IMR-90 (cell line): ENCODE measurements around the gene EPHB6. TPM values are rescaled to one million over a fixed set of nuclear protein-coding genes. Genes with fewer than 3 reads are reported as not detected.

Source experiments
- ATAC-seq: fragments of 200-7000 bp; cut with Tn5 transposase; 2 replicates; pipeline ENCODE4 v1.9.1; 2020; ENCODE audit warnings: low read depth, mild to moderate bottlenecking, moderate library complexity
- BruUV-seq: library from RNA; stranded (reverse); fragments of 400-500 nt; replicated peaks from 2 replicates; lab custom pipeline; 2021; lab: Mats Ljungman, UMichigan
- CTCF ChIA-PET: fragments of 300-600 bp; formaldehyde crosslinking; extraction: SDS; loops from one replicate; lab custom pipeline; 2021; ENCODE audit warnings: antibody characterized with exemption; lab: Yijun Ruan, JAX
- POLR2A ChIA-PET: fragments of 300-600 bp; sonication (Branson Sonifier 250); formaldehyde crosslinking; loops from one replicate; lab custom pipeline; 2022; ENCODE audit warnings: antibody characterized with exemption; ENCODE audit not compliant: unreplicated experiment; lab: Charles Lee
- DNase-seq: peaks from one replicate; pipeline ENCODE4 v3.0.0; 2013
- H2AFZ ChIP-seq: replicated peaks from 2 replicates; pipeline ENCODE3; 2013; ENCODE audit warnings: low read length, mild to moderate bottlenecking; ENCODE audit not compliant: poor library complexity
- H2AK5ac ChIP-seq: 2 replicates; pipeline ENCODE4 v1.6.1; 2013; ENCODE audit warnings: low read depth, low read length, inconsistent platforms
- H2AK9ac ChIP-seq: replicated peaks from 2 replicates; pipeline ENCODE3; 2013; ENCODE audit warnings: mild to moderate bottlenecking, low read depth, low read length, moderate library complexity; ENCODE audit not compliant: poor library complexity
- H2BK120ac ChIP-seq: 2 replicates; pipeline ENCODE4 v1.6.1; 2013; ENCODE audit warnings: low read depth, low read length, inconsistent platforms
- H2BK15ac ChIP-seq: 3 replicates; pipeline ENCODE4 v1.6.1; 2013; ENCODE audit warnings: low read depth, low read length, inconsistent platforms
- H2BK20ac ChIP-seq: 2 replicates; pipeline ENCODE4 v1.6.1; 2013; ENCODE audit warnings: low read depth, mild to moderate bottlenecking, inconsistent platforms, low read length, moderate library complexity
- H2BK5ac ChIP-seq: 2 replicates; pipeline ENCODE4 v1.6.1; 2013; ENCODE audit warnings: mild to moderate bottlenecking, low read depth, low read length, inconsistent platforms; ENCODE audit not compliant: poor library complexity, severe bottlenecking
- H3K14ac ChIP-seq: replicated peaks from 2 replicates; pipeline ENCODE4 v1.6.1; 2013; ENCODE audit warnings: low read depth, low read length, inconsistent platforms
- H3K18ac ChIP-seq: 2 replicates; pipeline ENCODE4 v1.6.1; 2013; ENCODE audit warnings: low read depth, low read length, control low read depth
- H3K23ac ChIP-seq: 2 replicates; pipeline ENCODE4 v1.6.1; 2013; ENCODE audit warnings: low read depth, low read length, inconsistent platforms
- H3K27ac ChIP-seq: 2 replicates; pipeline ENCODE4 v1.5.1; 2013; ENCODE audit warnings: mild to moderate bottlenecking, control low read depth, low read length; ENCODE audit not compliant: insufficient read depth
- H3K27me3 ChIP-seq: 2 replicates; pipeline ENCODE4 v1.6.1; 2013; ENCODE audit warnings: low read length; ENCODE audit not compliant: control insufficient read depth, insufficient read depth
- H3K36me3 ChIP-seq: 2 replicates; pipeline ENCODE4 v1.6.1; 2013; ENCODE audit warnings: low read length, mixed read lengths; ENCODE audit not compliant: control insufficient read depth, insufficient read depth
- H3K4ac ChIP-seq: 2 replicates; pipeline ENCODE4 v1.6.1; 2013; ENCODE audit warnings: low read depth, low read length, inconsistent platforms
- H3K4me1 ChIP-seq: 2 replicates; pipeline ENCODE4 v1.6.1; 2013; ENCODE audit warnings: low read length, mixed read lengths; ENCODE audit not compliant: control insufficient read depth, insufficient read depth
- H3K4me2 ChIP-seq: 2 replicates; pipeline ENCODE4 v1.6.1; 2013; ENCODE audit warnings: low read depth, mild to moderate bottlenecking, control low read depth, low read length, moderate library complexity
- H3K4me3 ChIP-seq: 2 replicates; pipeline ENCODE4 v1.5.1; 2013; ENCODE audit warnings: low read depth, mild to moderate bottlenecking, control low read depth, low read length, moderate library complexity; ENCODE audit not compliant: insufficient read depth
- H3K56ac ChIP-seq: 2 replicates; pipeline ENCODE4 v1.6.1; 2013; ENCODE audit warnings: low read length, inconsistent platforms; ENCODE audit not compliant: insufficient read depth; ENCODE audit errors: extremely low read depth
- H3K79me1 ChIP-seq, 2 experiments: 2 replicates each; pipeline ENCODE4 v1.6.1; 2013; ENCODE audit warnings: low read length in 2 of 2, inconsistent platforms in 1 of 2, low read depth in 1 of 2
- H3K9ac ChIP-seq: 2 replicates; pipeline ENCODE4 v1.6.1; 2013; ENCODE audit warnings: low read depth, low read length, control low read depth
- H3K9me1 ChIP-seq: 2 replicates; pipeline ENCODE4 v1.6.1; 2013; ENCODE audit warnings: low read length, inconsistent platforms; ENCODE audit not compliant: insufficient read depth
- H3K9me3 ChIP-seq: 2 replicates; pipeline ENCODE4 v1.6.1; 2013; ENCODE audit warnings: low read length; ENCODE audit not compliant: control insufficient read depth, insufficient read depth
- H4K20me1 ChIP-seq: 2 replicates; pipeline ENCODE4 v1.6.1; 2013; ENCODE audit warnings: low read length, inconsistent platforms; ENCODE audit not compliant: insufficient read depth
- H4K5ac ChIP-seq: 2 replicates; pipeline ENCODE4 v1.6.1; 2013; ENCODE audit warnings: mild to moderate bottlenecking, low read depth, low read length, control low read depth
- H4K8ac ChIP-seq, 2 experiments: 2 replicates each; pipeline ENCODE4 v1.6.1; 2013; ENCODE audit warnings: low read depth in 2 of 2, low read length in 2 of 2, control low read depth in 1 of 2, inconsistent platforms in 1 of 2
- H4K91ac ChIP-seq: 2 replicates; pipeline ENCODE4 v1.6.1; 2013; ENCODE audit warnings: low read depth, low read length, inconsistent platforms; ENCODE audit not compliant: insufficient read depth
- BHLHE40 ChIP-seq: fragments of 150-350 bp; IDR thresholded peaks from 2 replicates; pipeline ENCODE4 v1.6.1; 2016; ENCODE audit warnings: mild to moderate bottlenecking, low read depth, low read length
- CEBPB ChIP-seq: IDR thresholded peaks from 2 replicates; pipeline ENCODE4 v1.6.1; 2012; ENCODE audit warnings: low read depth, low read length, improper control_type of control experiment
- CHD1 ChIP-seq: IDR thresholded peaks from 2 replicates; pipeline ENCODE4 v1.6.1; 2012; ENCODE audit warnings: low read depth, low read length, improper control_type of control experiment
- CTCF ChIP-seq: conservative IDR thresholded peaks from 2 replicates; pipeline ENCODE4 v1.5.1; 2012; ENCODE audit warnings: mild to moderate bottlenecking, low read depth, low read length, improper control_type of control experiment
- ELK1 ChIP-seq: fragments of 150-350 bp; IDR thresholded peaks from 2 replicates; pipeline ENCODE4 v1.6.1; 2016; ENCODE audit warnings: low read depth, mild to moderate bottlenecking, low read length, moderate library complexity, borderline replicate concordance
- FOS ChIP-seq: fragments of 150-350 bp; IDR thresholded peaks from 2 replicates; pipeline ENCODE4 v1.6.1; 2016; ENCODE audit warnings: low read depth, low read length
- MAFK ChIP-seq: IDR thresholded peaks from 2 replicates; pipeline ENCODE4 v1.6.1; 2012; ENCODE audit warnings: low read depth, low read length, improper control_type of control experiment
- MAZ ChIP-seq: IDR thresholded peaks from 2 replicates; pipeline ENCODE4 v1.6.1; 2012; ENCODE audit warnings: low read depth, mild to moderate bottlenecking, low read length, improper control_type of control experiment, moderate library complexity, borderline replicate concordance
- MXI1 ChIP-seq: IDR thresholded peaks from 2 replicates; pipeline ENCODE4 v1.6.1; 2012; ENCODE audit warnings: low read depth, mild to moderate bottlenecking, low read length, moderate library complexity, borderline replicate concordance
- NFE2L2 ChIP-seq: fragments of 150-350 bp; IDR thresholded peaks from 2 replicates; pipeline ENCODE4 v1.6.1; 2016; ENCODE audit warnings: low read depth, mild to moderate bottlenecking, low read length
- POLR2A ChIP-seq: IDR thresholded peaks from 2 replicates; pipeline ENCODE4 v1.6.1; 2012; ENCODE audit warnings: mild to moderate bottlenecking, low read depth, low read length
- RAD21 ChIP-seq: IDR thresholded peaks from 2 replicates; pipeline ENCODE4 v1.6.1; 2012; ENCODE audit warnings: low read length, improper control_type of control experiment
- RCOR1 ChIP-seq: IDR thresholded peaks from 2 replicates; pipeline ENCODE4 v1.6.1; 2012; ENCODE audit warnings: mild to moderate bottlenecking, low read length, improper control_type of control experiment; ENCODE audit not compliant: insufficient replicate concordance
- RFX5 ChIP-seq: IDR thresholded peaks from 2 replicates; pipeline ENCODE4 v1.8.0; 2012; ENCODE audit warnings: low read depth, mild to moderate bottlenecking, low read length, moderate library complexity
- SMC3 ChIP-seq: fragments of 150-350 bp; IDR thresholded peaks from 2 replicates; pipeline ENCODE4 v1.6.1; 2016; ENCODE audit warnings: low read depth, mild to moderate bottlenecking, antibody characterized with exemption, low read length, moderate library complexity
- USF2 ChIP-seq: fragments of 150-350 bp; IDR thresholded peaks from 2 replicates; pipeline ENCODE4 v1.6.1; 2017; ENCODE audit warnings: mild to moderate bottlenecking, antibody characterized with exemption, low read length, low read depth
- dilution Hi-C: fragments of 300-500 bp; cut with HindIII; formaldehyde crosslinking; loops from one replicate; pipeline ENCODE4 v1.14.3; 2018; ENCODE audit warnings: low sequenced_read_pairs; ENCODE audit not compliant: unreplicated experiment
- in situ Hi-C: fragments of 300-500 bp; cut with MboI; formaldehyde crosslinking; loops from 3 replicates; pipeline ENCODE4 v1.14.3; 2019; ENCODE audit warnings: low sequenced_read_pairs, inconsistent platforms, mixed read lengths
- intact Hi-C: fragments of 100-400 bp; cut with micrococcal nuclease; formaldehyde crosslinking; loops from 2 replicates; pipeline ENCODE4 v1.10.0; 2022
- polyA plus RNA-seq, 3 experiments: library from polyadenylated mRNA; depleted of rRNA; stranded (reverse); fragments of >200 nt; gene quantifications; 2 replicates each; pipeline ENCODE4 v1.2.3, GENCODE V29; 2012; ENCODE audit warnings: low replicate concordance in 1 of 3
- total RNA-seq: library from RNA; depleted of rRNA; stranded (reverse); fragments of >200 nt; gene quantifications from 2 replicates; pipeline ENCODE4 v1.2.3, GENCODE V29; 2012

Gene EPHB6
- total and polyA plus RNA-seq, 2 of the 4 experiments (the other 2 are of a cell fraction): under 0.01 to 0.60 TPM

GRCh38 chr7:142859411-142859810 is 4.5 kb downstream of the EPHB6 start:
- Histone ChIP-seq H3K18ac (no peak overlapping the region), H2AFZ (no peak overlapping the region), H3K4me2 (no peak overlapping the region), H3K9me3 (no peaks in the 10 kb centered on the region), H3K56ac (no peak overlapping the region), H3K27me3 (peaks cover 11% of the 10 kb centered on the region), H3K36me3 (no peaks in the 10 kb centered on the region), H4K20me1 (no peaks in the 10 kb centered on the region), H3K4me1 (no peaks in the 10 kb centered on the region), H3K9ac (no peak overlapping the region), H3K4ac (no peak overlapping the region), H4K5ac (no peak overlapping the region), H3K9me1 (no peaks in the 10 kb centered on the region), H2BK5ac (no peak overlapping the region), H3K23ac (no peak overlapping the region), H2BK15ac (no peak overlapping the region), H3K14ac (no peak overlapping the region), H2AK5ac (no peak overlapping the region), H3K4me3 (no peak overlapping the region), H2AK9ac (no peak overlapping the region), H3K27ac (no peak overlapping the region), H4K91ac (no peak overlapping the region), H3K79me1 (no peaks in the 10 kb centered on the region), H2BK120ac (no peak overlapping the region), H2BK20ac (no peak overlapping the region), H4K8ac (no peak overlapping the region)
- CTCF ChIA-PET: no interaction called here
- no TSS peak for BruUV-seq
- intact Hi-C loops: no loop called here
- DNase-seq (no peak), ATAC-seq (no peak)
- dilution Hi-C loops: no loop called here
- POLR2A ChIA-PET: no interaction called here
- TF ChIP-seq CEBPB (no peak), RCOR1 (no peak), RAD21 (no peak), ELK1 (no peak), USF2 (no peak), POLR2A (no peak), BHLHE40 (no peak), SMC3 (no peak), CHD1 (no peak), MXI1 (no peak), CTCF (no peak), FOS (no peak), NFE2L2 (no peak), RFX5 (no peak), MAZ (no peak), MAFK (no peak)
- in situ Hi-C loops: loop anchor here (10.0 kb wide), 1 partner anchor 355 kb away; no protein-coding TSS in a partner anchor
